ENCODE results near the gene ANO10. TPM values are rescaled to one million over a fixed set of nuclear protein-coding genes. Genes with fewer than 3 reads are reported as not detected.

The ANO10 gene
- total RNA-seq, 2 donors from 2014 or later: 83.8 to 112 TPM

GRCh38 chr3:43364494-43364893 is 257.3 kb downstream of the ANO10 start:
- DNase-seq: no peak
- Mint-ChIP-seq H3K27me3 (ENCODE audit: insufficient read depth) (no peaks in the 10 kb centered on the region), H3K36me3 (ENCODE audit: low read depth) (peaks cover 28% of the 10 kb centered on the region), H3K4me3 (no peak overlapping the region), H3K4me1 (peaks cover 9% of the 10 kb centered on the region), H3K27ac (no peak overlapping the region), H3K9me3 (no peaks in the 10 kb centered on the region)
- H3K9me3 ChIP-seq (ENCODE audit: control insufficient read depth, low read length): no peaks in the 10 kb centered on the region
- H3K4me3 ChIP-seq (ENCODE audit: low read length): no peak overlapping the region
- no peaks in the 10 kb centered on the region for H3K4me1 ChIP-seq (ENCODE audit: control insufficient read depth, insufficient read depth, low read length)
- no peak overlapping the region for H3K9ac ChIP-seq (ENCODE audit: extremely low read depth, low read length, poor library complexity, severe bottlenecking)
- no peaks in the 10 kb centered on the region for H3K36me3 ChIP-seq (ENCODE audit: control insufficient read depth, insufficient read depth, low read length)
- no peaks in the 10 kb centered on the region for H3K27me3 ChIP-seq (ENCODE audit: control insufficient read depth, insufficient read depth, low read length, poor library complexity, severe bottlenecking)
- WGBS, 2 experiments (ENCODE audit: insufficient coverage in 1 of 2, insufficient read length in 1 of 2): 98% methylated on average over 14 of the region's 14 CpGs; no CpG with 5 or more reads in 1 of the 2 experiments
- no peak overlapping the region for H3K27ac ChIP-seq (ENCODE audit: low read depth, low read length)
- TF ChIP-seq, protein P1, sequence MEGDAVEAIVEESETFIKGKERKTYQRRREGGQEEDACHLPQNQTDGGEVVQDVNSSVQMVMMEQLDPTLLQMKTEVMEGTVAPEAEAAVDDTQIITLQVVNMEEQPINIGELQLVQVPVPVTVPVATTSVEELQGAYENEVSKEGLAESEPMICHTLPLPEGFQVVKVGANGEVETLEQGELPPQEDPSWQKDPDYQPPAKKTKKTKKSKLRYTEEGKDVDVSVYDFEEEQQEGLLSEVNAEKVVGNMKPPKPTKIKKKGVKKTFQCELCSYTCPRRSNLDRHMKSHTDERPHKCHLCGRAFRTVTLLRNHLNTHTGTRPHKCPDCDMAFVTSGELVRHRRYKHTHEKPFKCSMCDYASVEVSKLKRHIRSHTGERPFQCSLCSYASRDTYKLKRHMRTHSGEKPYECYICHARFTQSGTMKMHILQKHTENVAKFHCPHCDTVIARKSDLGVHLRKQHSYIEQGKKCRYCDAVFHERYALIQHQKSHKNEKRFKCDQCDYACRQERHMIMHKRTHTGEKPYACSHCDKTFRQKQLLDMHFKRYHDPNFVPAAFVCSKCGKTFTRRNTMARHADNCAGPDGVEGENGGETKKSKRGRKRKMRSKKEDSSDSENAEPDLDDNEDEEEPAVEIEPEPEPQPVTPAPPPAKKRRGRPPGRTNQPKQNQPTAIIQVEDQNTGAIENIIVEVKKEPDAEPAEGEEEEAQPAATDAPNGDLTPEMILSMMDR (conservative IDR thresholded peaks at IDR 0.05): no peak

DNA sequence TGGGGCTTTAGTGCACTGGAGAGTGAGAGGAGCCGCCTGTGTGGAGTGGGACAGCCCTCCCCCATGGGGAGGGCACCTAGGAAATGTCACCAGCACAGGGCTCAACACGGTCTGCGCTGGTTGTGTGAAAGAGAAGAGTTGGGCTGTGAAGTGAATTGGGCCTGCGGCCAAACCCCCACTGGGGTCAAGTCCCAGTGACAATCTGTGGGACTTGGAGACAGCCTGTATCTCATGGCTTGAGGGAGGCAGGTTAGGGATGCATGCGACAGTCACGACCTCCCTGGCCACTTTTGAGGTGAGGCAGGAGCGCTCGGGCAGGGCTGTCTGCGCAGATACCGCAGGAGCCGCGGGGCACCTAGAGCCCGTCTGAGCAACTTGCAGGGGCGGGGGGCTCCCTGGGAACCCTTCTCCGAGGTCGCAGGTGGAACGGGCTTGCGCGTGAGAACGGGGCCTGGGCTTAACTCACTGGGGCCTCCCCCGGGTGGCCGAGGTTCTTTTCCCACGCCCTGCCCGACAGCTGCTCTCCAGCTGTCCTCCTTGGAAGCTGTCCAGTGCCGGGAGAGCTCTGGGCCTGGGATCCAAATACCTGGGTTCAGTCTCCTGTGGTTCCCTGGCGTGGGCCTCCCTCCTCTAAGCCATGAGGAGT is 258.1 kb downstream of the ANO10 start:
- Histone ChIP-seq H3K9ac (ENCODE audit: extremely low read depth, low read length, poor library complexity, severe bottlenecking) (no peak overlapping the region), H3K4me3 (ENCODE audit: low read length) (no peak overlapping the region), H3K9me3 (ENCODE audit: control insufficient read depth, low read length) (no peaks in the 10 kb centered on the region), H3K27me3 (ENCODE audit: control insufficient read depth, insufficient read depth, low read length, poor library complexity, severe bottlenecking) (no peaks in the 10 kb centered on the region), H3K4me1 (ENCODE audit: control insufficient read depth, insufficient read depth, low read length) (no peaks in the 10 kb centered on the region), H3K36me3 (ENCODE audit: control insufficient read depth, insufficient read depth, low read length) (no peaks in the 10 kb centered on the region), H3K27ac (ENCODE audit: low read depth, low read length) (no peak overlapping the region)
- Mint-ChIP-seq H3K36me3 (ENCODE audit: low read depth) (peaks cover 28% of the 10 kb centered on the region), H3K9me3 (no peaks in the 10 kb centered on the region), H3K27me3 (ENCODE audit: insufficient read depth) (no peaks in the 10 kb centered on the region), H3K27ac (no peak overlapping the region), H3K4me1 (peaks cover 9% of the 10 kb centered on the region), H3K4me3 (no peak overlapping the region)
- TF ChIP-seq, protein P1 (conservative IDR thresholded peaks at IDR 0.05): no peak
- no peak for DNase-seq
- WGBS, 2 experiments (ENCODE audit: insufficient coverage in 1 of 2, insufficient read length in 1 of 2): 89 to 91% methylated on average over 22 to 26 of the region's 26 CpGs

- H3K9ac ChIP-seq (ENCODE audit: extremely low read depth, low read length, poor library complexity, severe bottlenecking): no peak overlapping the region
- TF ChIP-seq, protein P1 (conservative IDR thresholded peaks at IDR 0.05): no peak
- no peaks in the 10 kb centered on the region for H3K4me1 ChIP-seq (ENCODE audit: control insufficient read depth, insufficient read depth, low read length)
- no peaks in the 10 kb centered on the region for H3K36me3 ChIP-seq (ENCODE audit: control insufficient read depth, insufficient read depth, low read length)
- no peak overlapping the region for H3K27ac ChIP-seq (ENCODE audit: low read depth, low read length)
- 95 to 100% methylated on average over 3 to 6 of the region's 6 CpGs for WGBS, 2 experiments (ENCODE audit: insufficient coverage in 1 of 2, insufficient read length in 1 of 2)
- H3K36me3 Mint-ChIP-seq (ENCODE audit: low read depth): peaks cover 28% of the 10 kb centered on the region
- no peak overlapping the region for H3K4me3 Mint-ChIP-seq
- no peaks in the 10 kb centered on the region for H3K9me3 ChIP-seq (ENCODE audit: control insufficient read depth, low read length)
- H3K27ac Mint-ChIP-seq: no peak overlapping the region
- no peak overlapping the region for H3K4me3 ChIP-seq (ENCODE audit: low read length)
- peaks cover 2% of the 10 kb centered on the region for H3K27me3 Mint-ChIP-seq (ENCODE audit: insufficient read depth)
- H3K4me1 Mint-ChIP-seq: peaks cover 6% of the 10 kb centered on the region
- H3K9me3 Mint-ChIP-seq: no peaks in the 10 kb centered on the region
- no peak for DNase-seq
- H3K27me3 ChIP-seq (ENCODE audit: control insufficient read depth, insufficient read depth, low read length, poor library complexity, severe bottlenecking): no peaks in the 10 kb centered on the region
Observed at GRCh38 chr3:43362961-43363360, 258.9 kb downstream of the ANO10 start.
